SU-DHL-6 (cell line): ENCODE measurements around the gene EEF1AKMT3.

Source experiments
- EZH2phosphoT487 ChIP-seq: fragments of 200-600 bp; sonication (generic), shearing (Covaris generic); conservative IDR thresholded peaks from 2 replicates; pipeline ENCODE4 v1.6.1; 2018; ENCODE audit warnings: mild to moderate bottlenecking, antibody characterized with exemption, low read length, moderate library complexity, mixed read lengths
- TF ChIP-seq, protein P1 (sequence below): fragments of 200-600 bp; sonication (generic); IDR thresholded peaks from one replicate; pipeline ENCODE4 v1.5.1; 2017; ENCODE audit warnings: antibody characterized with exemption, mild to moderate bottlenecking, low read length, moderate library complexity; ENCODE audit not compliant: insufficient read depth, poor library complexity, severe bottlenecking

GRCh38 chr12:57733928-57734327, 38.5 kb upstream of the EEF1AKMT3 start:
- TF ChIP-seq, protein P1, sequence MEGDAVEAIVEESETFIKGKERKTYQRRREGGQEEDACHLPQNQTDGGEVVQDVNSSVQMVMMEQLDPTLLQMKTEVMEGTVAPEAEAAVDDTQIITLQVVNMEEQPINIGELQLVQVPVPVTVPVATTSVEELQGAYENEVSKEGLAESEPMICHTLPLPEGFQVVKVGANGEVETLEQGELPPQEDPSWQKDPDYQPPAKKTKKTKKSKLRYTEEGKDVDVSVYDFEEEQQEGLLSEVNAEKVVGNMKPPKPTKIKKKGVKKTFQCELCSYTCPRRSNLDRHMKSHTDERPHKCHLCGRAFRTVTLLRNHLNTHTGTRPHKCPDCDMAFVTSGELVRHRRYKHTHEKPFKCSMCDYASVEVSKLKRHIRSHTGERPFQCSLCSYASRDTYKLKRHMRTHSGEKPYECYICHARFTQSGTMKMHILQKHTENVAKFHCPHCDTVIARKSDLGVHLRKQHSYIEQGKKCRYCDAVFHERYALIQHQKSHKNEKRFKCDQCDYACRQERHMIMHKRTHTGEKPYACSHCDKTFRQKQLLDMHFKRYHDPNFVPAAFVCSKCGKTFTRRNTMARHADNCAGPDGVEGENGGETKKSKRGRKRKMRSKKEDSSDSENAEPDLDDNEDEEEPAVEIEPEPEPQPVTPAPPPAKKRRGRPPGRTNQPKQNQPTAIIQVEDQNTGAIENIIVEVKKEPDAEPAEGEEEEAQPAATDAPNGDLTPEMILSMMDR, result no peak
- TF ChIP-seq EZH2phosphoT487, result no peak
